SIG-M5 treated with dmso at 0.1 percent for 504 hours (cell line): ENCODE data around the gene GLRX3.
"Not testable (repeated sequence)": the region's sequence is repeated elsewhere in the genome, so short reads cannot be mapped to it uniquely, and the experiment has no call there.

Experiments used
- DNase-seq: peaks from one replicate; lab custom pipeline; 2025; ENCODE audit not compliant: unreplicated experiment; lab: John Stamatoyannopoulos, UW

Gene GLRX3

GRCh38 chr10:130188195-130189175, 52.3 kb downstream of the GLRX3 start:
- no peak for DNase-seq

GRCh38 chr10:130189608-130190054, 53.4 kb downstream of the GLRX3 start:
- DNase-seq: no peak

DNA sequence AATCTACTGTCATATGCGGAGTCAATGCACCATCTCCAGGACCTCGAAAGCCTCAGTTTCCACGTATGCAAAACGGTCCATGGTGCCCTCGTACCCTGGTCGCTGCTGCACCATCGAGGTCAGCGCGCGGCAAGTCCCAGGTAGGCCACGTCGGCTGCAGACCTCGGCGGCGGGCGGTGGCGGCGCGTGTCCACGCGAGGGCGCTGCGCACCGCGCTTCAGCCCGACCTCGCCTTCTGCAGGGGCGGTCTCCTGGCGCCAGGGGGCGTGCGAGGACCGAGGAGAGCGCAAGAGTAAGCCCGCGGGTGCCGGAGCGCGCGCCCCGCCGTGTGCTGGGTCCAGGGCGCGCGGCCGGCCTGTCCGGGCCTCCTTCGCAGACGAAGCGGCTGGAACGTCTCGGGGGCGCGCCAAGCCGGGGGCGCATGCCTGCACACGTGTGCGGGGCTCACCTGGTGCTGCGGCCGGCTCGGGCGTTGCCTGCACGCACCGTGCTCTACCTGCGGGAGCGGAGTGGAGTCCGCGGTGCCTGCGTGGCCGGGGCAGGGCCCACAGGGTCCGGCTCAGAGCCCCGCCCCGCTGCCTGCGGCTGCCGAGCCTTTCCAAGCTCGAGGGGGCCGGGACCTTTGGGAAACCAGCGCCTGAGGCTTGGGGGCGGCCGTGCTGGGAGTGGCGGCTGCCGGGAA, 54.0 kb downstream of the GLRX3 start:
- peak; percentile 55 for DNase-seq

- DNase-seq: no peak
These were observed 54.5 kb downstream of the GLRX3 start for GRCh38 chr10:130190737-130191115.

- no peak for DNase-seq
These were observed 55.2 kb downstream of the GLRX3 start for GRCh38 chr10:130191380-130191779.

DNA sequence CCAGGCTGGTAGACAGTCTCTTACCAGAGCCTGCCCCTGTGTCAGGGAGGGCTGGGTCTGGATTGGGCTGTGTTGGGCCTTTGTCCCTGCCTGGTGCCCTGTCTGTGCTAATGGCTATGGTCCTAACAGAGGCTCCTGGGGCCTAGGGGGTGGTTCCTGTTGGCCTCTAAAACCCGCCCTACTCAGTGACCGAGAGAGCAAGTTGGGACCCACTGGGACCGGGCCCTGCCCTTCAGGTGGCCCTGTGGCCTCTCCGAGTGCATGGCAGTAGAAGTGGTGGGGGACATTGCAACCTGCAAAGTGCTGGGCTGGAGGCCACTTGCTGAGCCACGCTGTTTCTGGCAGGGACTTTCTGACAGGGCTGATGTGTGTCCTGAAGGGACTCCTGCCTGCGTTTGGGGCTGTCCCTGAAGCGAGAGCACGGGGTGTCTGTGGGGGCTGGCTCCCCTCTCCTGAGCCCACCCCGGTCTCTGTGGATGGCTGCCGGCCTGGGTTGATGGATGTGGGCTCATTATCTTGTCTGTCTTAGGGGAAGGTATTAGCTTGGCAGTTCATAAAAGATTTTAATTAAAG, 56.2 kb downstream of the GLRX3 start:
- DNase-seq: no peak

DNA sequence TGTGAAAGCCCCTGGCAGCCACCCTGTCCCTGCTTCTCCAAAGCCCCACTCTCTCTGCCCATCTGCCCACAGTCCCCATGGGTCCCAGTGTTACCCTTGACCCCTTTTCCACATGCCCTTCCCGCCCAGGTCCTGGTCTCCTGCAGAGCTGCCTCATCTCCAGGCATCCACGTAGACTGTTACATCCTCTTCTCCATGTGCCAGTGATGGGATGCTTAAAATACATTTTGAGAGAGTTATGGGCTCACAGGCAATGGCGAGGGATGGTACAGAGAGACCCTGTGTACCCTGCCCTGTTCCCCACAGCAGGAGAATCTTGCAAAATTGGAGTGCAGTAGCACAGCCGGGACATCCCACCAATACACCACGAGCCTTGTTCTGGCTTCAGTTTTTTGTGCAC, 56.8 kb downstream of the GLRX3 start:
- no peak for DNase-seq

GRCh38 chr10:130193493-130194193, 57.5 kb downstream of the GLRX3 start:
- no peak for DNase-seq

GRCh38 chr10:130194194-130194990, 58.2 kb downstream of the GLRX3 start:
- DNase-seq: no peak

- DNase-seq: no peak
These were observed 58.9 kb downstream of the GLRX3 start for GRCh38 chr10:130194991-130195645.

DNA sequence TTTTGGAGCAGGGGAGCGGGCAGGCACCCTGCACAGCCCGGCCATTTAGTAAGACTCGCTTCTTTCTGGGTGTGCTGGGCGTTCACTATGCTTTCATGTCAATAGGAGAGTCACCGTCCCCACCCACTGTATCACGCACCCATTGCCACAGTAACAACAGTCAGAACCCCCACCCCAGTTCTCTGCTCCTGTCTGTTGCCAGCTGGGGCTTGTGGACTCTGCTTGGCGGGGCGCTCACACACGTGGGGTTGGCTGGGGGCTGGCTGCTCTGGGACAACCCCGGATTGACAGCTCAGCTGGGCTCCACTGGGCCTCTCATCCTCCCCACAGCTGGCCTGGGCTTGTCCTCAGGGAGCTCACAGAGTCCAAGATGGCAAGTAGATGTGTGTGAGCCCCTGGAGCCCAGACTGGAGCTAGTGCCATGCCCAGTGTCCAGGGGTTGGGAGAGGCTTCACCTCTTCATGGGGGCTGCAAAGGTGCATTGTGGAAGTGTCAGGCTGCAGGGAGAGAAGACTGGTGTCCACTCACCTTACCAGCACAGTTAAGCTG, 59.6 kb downstream of the GLRX3 start:
- no peak for DNase-seq

DNA sequence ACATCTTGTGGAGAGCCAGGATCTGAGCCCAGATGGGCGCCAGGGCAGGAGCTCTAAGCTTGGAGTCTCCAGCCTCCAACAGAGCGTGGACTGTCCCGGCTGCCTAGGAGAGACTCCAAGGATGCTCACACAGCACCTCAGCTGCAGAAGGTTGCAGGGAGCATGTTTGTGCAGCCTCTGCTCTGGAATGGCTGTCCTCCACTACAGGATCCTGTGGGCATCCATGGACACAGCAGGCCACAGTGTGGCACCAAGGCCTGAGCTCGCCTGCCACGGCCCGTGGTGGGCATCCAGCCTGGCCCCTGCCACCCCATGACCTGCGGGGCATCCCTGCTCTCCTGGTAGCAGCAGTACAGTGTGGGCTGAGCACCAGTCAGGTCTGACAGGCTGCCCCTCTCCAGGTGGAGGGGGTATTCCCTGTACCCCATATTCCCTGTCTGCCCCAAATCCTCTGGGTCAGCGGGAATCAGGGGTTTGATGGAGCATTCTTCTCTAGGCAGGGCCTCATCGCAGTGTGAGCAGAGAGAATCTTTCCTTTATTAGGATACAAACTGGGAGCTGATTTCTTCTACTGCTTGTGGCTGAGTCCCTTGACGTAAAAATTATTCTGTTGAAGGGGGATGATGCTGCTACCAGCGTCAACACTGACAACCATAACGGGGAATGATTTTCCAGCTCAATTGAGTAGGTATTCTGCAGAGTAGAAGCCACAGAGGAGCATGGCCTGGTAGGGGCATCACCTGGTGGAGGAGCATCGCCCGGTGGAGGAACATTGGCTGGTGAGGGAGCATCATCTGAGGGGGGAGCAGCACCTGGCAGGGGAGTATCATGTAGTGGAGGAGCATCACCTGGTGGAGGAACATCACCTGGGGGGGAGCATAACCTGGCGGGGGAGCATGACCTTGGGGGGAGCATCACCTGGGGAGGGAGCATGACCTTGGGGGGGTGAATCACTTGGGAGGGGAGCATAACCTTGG, 60.6 kb downstream of the GLRX3 start:
- DNase-seq: no peak

- DNase-seq: no peak
These were observed 62.5 kb downstream of the GLRX3 start for GRCh38 chr10:130198651-130199050.

- DNase-seq: no peak
These were observed 64.2 kb downstream of the GLRX3 start for GRCh38 chr10:130200179-130201042.

GRCh38 chr10:130201043-130201380, 64.8 kb downstream of the GLRX3 start:
- no peak for DNase-seq

DNA sequence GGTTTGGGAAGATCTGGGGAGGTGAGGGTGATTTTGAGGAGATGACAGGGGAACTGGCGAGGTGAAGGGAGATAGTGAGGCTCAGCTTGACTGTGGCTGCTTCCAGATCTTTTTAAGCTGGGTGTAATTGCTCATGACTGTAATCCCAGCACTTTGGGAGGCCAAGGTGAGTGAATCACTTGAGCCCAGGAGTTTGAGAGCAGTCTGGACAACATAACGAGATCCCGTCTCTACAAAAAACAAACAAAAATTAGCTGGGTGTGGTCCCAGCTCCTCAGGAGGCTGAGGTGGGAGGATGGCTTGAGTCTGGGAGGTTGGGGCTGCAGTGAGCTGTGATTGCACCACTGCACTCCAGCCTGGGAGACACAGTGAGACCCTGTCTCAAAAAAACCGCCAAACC, 66.0 kb downstream of the GLRX3 start:
- not testable (repeated sequence) for DNase-seq

- no peak for DNase-seq
These were observed 66.9 kb downstream of the GLRX3 start for GRCh38 chr10:130202984-130203621.
